UCSD-AML1 (cell line): ENCODE measurements around the gene C3orf33.
"Not testable (repeated sequence)": the region's sequence is repeated elsewhere in the genome, so short reads cannot be mapped to it uniquely, and the experiment has no call there.

Source experiments
- DNase-seq: peaks from one replicate; lab custom pipeline; 2025; ENCODE audit not compliant: unreplicated experiment; lab: John Stamatoyannopoulos, UW

Gene C3orf33, protein sequence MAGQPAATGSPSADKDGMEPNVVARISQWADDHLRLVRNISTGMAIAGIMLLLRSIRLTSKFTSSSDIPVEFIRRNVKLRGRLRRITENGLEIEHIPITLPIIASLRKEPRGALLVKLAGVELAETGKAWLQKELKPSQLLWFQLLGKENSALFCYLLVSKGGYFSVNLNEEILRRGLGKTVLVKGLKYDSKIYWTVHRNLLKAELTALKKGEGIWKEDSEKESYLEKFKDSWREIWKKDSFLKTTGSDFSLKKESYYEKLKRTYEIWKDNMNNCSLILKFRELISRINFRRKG

DNA sequence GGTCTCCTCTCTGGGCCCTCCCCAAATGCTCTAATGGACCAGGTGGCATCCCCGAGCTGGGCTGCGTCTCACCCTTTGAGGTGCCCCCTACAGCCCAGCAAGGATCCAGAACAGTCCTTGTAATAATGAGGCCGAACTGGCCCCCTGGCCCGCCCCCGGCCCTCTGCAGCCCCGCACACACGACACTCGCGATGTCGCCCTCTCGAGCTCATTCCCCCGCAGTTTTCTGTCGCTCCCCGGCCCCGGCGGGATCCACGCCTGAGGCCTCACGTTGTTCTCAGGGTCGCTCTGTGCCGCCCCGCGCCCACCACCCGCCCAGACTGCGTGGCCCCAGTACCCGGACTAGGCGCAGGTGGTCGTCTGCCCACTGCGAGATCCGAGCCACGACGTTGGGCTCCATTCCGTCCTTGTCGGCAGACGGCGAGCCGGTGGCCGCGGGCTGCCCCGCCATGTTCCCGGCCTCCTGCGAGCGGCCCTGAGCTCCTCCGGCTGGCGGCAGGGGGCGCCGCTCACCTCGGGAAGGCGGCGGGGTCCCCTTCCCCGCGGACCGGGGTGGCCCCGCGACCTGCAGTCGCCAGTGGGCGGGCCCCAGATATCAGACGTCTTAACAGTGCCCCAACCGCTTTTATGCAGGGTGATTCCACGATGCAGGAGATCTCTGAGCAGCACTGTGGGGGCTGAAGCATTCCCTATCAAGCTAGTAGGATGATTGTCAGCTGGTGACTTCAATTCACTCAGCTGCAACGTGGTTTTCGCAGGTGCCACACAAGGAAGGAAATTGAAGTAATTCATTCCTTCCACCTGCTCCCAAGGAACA lies at the start of gene C3orf33:
C3orf33 (minus strand) TSS at position 477 of the 817 bp plus-strand sequence; CDS start at position 451, 26 bp downstream.
- DNase-seq, result peak; percentile 83

DNA sequence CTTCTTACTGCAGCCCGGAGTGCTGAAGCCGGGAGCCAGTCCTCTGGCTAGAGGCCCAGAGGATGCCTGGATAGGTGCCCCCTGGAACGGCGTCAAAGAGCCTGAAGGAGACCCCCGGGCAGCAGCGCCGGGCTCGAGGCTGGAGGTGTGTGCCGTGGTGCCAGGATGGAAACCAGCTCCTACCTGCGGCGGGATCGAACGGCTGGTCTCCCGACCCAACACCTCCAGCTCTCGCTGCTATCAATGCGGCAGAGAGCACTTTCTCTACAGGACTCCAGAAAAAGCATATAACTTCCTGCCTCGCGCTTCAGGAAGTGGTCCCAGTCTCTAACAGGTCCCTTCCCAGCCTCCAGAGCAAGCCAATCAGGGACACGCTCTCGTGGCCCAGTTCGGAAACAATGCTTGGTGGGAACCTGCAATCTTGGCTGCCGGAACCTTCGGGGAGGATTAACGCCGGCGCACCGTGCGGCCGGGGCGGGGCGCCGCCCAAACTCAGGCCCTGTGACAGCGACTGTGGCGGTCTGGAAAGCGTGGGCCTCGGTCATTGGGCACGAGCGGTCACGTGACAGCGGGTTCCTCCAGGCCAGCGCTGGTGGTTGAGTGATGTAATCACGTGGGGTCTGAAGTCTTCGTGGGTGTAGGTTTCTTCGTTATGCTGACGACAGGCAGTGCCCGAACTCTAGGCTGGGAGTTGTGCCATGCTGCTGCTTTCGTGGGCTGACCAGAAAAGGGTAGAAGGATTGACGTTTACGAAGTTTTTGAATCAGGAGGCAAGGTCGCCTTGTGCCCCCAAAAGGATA lies 48.3 kb upstream of the C3orf33 start, which contains the start of gene SLC33A1:
SLC33A1 (minus strand) TSS at position 287 of the 800 bp plus-strand sequence. CDS start 430 bp downstream, outside the sequence.
- peak; percentile 99 for DNase-seq

DNA sequence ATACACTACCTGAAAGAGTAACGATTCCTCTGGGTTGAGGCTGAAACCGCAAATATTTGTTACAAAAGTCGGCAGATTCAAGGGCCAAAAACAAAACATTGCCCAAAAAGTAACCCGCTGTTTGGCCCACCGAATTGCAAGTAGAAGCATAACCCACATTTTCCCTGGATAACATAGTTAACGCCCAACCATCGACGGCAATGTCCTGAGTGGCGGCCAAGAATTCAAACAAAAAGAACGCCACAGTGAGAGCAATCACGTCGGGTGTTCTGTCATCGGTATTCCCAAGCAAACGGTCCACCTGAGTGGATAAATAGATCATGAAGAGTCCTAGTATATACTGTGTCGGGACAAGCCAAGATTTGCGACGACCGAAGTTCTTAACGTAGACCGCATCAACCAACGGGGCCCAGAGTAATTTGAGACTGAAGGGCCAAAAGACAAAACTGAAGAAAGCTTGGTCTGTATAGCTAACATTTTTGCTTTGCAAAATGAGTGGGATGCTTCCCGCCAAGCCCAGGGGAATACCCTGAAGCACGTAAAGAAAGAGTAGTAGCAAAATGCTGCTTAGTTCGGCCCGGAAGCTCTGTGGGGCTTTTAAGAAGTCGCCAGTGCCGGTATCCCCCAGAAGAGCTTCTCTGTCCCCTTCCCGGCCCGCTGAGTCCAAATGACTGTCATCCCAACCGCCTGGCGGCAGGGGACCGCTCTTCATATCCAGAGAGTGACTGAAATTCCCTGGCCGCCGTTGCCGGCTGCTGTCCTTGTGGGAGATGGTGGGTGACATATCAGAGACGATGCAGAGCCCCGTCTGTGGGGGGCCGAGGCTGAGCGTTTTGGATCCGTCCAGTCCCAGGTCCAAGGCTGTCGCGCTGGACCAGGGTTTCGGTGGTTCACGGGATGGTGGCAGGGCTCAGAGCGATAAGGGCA lies 47.4 kb upstream of the C3orf33 start:
- DNase-seq, result peak; percentile 67

DNA sequence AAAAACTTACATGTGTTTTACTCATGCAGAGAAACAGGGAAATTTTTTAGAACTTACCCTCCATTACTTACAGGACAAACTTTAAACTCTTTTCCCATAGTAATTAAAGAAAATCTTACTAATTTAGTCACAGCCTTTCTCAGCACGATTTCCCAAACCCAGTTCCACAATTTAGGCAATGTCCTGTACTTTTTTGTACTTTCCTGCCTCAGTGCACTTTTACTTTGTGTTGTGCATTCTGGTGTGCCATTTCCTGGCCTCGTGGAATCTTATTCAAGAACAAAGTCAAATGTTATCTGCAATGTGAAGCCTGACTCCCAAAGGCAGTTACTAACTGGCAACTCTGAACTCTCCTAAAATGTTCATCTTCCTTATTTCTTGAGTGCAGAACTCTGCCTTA lies 46.3 kb upstream of the C3orf33 start:
- no peak for DNase-seq

DNA sequence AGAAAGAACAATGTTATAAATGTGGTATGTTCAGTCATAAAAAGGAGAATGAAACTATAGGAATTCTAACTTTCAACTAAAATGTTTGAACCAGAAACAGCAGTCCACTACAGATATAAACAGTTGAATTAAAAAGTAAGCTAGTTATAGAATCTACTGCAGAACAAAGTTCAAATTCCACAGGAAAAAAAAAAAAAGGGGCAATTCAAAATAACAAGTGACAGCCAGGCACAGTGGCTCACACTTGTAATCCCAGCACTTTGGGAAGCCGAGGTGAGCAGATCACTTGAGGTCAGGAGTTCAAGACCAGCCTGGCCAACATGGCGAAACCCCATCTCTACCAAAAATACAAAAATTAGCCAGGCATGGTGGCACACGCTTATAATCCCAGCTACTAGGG lies 43.3 kb upstream of the C3orf33 start:
- DNase-seq, result not testable (repeated sequence)

DNA sequence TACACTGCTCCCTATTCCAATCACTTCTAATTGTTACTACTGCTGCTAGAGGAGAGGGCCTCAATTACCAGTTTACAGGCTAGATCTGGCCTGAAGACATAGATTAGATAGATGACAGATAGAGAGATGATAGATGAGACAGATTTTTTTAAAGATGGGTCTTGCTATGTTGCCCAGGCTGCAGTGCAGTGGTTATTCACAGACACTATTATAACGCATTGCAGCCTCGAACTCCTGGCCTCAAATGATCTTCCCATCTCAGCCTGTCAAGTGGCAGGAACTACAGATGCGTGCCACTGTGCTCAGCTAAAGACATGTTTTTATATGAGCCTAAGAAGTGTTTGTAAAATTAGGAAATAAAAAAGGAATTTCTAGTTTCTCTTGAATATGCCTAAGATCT lies 41.9 kb upstream of the C3orf33 start:
- DNase-seq, result no peak

DNA sequence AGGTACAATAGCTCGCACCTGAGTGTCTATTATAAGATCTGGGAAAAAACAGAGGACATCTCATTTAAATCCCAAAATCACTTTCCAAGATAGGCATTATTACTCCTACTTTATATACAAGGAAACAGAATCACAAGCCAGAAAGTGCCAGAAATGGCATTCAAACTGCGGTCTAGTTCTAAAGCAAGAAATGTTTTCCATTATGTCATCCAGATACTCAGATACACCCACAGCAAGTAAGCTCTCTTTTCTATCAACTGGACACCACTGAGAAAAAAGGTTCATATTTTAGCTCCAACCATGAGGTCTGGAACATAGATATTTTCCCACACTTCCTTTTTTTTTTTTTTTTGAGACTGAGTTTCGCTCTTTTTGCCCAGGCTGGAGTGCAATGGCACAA lies 40.0 kb upstream of the C3orf33 start:
- no peak for DNase-seq

DNA sequence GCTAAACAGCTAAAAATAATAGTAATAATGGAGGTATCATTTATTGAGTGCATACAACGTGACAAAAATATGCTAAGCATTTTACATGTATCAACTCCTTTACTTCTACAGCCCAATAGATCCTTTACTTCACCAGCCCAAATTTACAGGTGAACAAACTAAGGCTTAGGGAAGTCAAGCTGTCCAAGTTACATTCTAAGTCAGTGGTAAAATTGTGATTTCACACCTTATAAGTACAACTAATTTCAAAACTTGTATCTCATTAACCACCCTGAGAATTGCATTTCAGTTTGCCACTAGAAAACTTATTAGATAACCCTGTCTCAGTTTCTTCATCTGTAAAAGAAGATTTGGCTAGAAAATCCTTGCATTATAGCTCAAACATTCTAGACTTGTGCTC lies 37.5 kb upstream of the C3orf33 start:
- DNase-seq, result no peak

DNA sequence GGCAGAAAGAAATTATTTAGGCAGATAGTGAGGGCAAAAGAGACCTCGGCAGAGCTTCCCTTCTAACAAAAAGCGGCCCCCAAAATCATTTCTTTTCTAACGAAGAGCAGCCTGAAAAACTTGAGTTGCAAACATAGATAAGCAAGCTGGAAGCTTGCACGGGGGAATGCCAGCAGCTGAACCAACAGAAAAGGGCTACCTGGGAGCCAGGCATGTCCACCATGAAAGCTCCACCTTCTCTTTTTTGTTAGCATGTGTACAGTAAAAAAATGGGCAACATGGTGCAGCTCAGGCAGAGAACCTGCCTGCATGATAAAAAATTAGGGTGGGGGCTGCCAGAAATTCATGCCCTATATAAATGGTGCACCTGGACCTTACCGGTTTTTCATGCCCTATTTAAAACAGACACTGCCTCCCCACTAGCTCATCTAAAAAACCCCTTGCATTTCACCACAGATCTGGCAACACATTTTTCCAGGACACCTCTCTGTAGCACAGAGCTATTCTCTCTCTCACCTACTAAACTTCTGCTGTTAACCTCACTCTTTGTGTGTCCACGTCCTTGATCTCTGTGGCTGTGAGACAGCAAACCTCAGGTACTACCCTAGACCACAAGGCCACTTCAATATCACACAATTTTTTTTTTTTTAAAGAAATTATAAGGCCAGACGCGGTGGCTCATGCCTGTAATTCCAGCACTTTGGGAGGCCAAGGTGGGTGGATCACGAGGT lies 29.4 kb upstream of the C3orf33 start:
- DNase-seq, result no peak

DNA sequence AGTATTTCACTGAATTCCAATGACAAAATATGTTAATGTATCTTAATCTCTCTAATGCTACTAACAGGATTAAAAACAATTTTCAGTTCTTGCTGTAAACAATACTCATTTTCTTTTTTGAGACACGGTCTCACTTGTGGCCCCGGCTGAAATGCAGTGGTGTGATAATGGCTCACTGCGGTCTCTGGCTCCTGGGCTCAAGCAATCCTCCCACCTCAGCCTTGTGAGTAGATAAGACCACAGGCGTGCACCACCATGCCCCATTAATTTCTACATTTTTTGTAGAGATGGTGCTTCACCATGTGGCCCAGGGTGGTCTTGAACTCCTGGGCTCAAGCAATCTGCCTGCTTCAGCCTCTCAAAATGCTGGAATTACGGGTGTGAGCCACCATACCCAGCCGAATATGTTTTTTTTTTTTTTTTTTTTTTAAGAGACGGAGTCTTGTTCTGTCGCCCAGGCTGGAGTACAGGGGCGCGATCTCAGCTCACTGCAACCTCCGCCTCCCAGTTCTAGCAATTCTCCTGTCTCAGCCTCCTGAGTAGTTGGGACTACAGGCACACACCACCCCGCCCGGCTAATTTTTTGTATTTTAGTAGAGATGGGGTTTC lies 22.5 kb upstream of the C3orf33 start:
- DNase-seq, result not testable (repeated sequence)

DNA sequence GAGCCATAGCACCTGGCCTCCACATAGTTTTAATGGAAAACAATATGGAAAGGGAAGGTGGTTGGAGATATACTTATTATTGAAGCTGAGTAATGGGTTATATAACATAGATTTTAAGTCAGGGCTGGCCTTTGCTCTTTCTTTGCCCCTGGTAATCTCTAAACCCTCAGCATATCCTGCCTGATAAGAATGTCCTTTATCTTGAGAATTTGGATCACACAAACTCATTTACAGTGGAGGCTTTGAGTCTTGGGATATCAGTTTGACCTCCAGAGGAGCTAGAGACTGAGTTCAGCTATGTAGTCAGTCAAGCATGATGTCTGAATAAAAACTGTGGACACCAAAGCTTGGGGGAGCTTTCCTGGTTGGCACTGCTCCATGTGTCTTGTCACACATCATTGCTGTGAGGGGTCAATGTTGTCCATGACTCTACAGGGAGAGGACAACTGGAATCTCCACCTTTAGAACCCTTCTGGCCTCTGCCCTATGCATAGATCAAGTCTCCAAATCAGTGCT lies 9.0 kb upstream of the C3orf33 start:
- no peak for DNase-seq

DNA sequence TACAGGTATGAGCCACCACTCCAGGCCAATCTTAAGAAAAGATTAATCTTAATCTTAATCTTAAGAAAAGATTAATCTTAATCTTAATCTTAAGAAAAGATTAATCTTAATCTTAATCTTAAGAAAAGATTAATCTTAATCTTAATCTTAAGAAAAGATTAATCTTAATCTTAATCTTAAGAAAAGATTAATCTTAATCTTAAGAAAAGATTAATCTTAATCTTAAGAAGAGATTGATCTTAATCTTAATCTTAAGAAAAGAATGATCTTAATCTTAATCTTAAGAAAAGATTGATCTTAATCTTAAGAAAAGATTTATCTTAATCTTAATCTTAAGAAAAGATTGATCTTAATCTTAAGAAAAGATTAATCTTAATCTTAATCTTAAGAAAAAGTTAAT lies 7.1 kb upstream of the C3orf33 start:
- DNase-seq, result not testable (repeated sequence)

DNA sequence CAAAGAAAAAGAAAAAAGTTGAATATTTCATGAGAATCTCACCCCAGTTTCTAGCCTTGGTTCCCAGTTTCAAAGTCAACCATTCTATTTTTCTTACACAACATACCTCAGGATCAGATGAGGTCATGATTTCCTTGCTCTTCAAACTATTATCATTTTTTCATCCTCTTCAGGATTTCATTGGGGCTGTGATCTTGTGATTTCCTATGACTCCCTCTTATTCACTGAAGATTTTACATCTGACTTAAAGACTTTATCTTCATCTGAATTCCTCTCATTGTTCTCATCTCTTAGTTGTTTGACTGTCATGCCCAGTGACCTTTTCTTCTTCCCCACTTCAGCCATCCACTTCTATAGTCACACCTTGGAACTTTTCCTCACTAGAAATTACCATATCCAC lies 3.1 kb upstream of the C3orf33 start:
- DNase-seq, result no peak

DNA sequence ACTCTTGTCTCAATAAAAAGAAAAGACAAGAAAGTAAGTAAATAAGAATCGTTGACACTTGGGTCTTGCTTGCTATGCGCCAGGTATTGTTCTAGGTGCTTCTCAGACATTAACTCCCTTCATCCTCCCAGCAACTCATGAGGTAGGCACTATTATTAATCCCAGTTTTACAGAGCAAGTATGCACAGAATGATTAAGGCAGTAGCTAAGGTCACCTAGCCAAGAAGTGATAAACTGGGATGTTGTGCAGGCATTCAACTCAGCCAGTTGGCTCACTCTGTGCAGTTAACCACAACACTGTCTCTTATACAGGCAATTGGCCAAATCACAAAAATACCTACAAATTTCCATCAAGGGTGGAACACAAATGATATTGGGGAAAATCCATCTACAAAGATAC lies 1.7 kb upstream of the C3orf33 start:
- DNase-seq, result no peak

DNA sequence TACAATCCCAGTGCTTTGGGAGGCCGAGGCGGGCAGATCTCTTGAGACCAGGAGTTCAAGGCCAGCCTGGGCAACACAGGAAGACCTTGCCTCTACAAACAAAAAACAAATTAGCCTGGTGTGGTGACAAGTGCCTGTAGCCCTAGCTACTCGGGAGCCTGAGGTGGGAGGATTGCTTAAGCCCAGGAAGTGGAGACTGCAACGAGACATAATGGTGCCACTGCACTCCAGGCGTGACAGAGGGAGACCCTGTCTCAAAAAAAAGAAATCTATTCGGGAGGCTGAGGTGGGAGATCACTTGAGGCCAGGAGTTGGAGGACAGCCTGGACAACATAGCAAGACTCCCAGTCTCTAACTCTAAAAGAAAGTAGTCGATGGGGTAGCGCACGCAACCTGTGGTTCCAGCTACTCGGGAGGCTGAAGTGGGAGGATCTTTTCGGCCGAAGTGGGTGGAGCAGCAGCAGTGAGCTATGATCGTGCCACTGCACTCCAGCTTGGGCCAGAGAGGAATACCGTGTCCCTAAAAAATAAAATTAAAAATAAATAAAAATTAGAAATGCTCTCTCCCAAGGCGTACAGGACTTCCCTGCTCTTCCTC lies 775 bp downstream of the C3orf33 start:
- DNase-seq, result no peak

DNA sequence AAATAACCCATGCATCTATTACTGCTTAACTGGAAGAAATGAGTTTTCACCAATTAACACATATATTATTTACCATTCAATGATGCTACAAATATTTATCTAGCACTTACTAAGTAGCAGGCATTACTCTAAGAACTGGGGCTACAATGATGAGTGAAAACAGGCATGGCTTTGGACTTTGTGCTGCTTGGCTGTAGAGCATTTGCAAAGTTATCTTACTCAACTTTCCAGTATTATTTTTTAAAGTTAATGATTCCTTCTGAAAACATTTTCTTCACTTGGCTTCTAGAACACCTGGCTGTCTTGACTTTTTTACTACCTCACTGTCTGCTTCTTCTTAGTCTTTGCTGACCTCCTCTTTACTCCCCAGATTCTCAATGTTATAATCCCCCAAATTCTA lies 1.8 kb downstream of the C3orf33 start:
- no peak for DNase-seq

DNA sequence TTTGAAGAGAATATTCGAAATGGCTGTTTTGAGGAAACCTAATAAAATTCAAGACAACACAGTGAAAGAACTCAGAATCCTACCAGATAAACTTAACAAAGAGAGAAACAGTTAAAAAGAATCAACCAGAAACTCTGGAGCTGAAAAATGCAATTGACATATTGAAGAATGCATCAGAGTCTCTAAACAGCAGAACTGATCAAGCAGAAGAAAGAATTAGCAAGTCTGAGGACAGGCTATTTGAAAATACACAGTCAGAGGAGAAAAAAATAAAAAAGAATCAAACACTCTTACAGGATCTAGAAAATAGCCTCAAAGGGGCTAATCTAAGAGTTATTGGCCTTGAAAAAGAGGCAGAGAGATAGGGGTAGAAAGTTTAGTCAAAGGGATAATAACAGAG lies 13.5 kb downstream of the C3orf33 start:
- no peak for DNase-seq

DNA sequence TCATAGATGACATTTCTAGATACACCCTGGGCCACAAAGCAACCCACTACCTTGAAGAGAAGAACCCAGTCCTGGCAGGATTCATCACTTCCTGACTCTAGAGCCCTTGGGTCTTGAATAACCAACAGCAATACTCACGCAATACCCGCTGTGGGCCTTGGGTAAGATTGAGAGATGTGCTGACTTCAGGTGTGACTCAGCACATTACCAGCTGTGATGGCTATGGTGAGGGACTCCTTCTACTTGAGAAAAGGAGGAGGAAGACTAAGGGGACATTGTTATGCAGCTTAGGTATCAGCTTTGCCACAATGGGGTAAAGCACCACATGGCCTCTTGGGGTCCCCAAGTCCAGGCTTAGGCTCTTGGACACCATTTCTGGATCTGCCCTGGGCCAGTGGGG lies 14.9 kb downstream of the C3orf33 start:
- DNase-seq, result peak; percentile 12
